Breast epithelium (tissue), 3 donors: ENCODE data around the gene ZMYND8.

Experiments
- CTCF ChIP-seq, 3 donors: fragments of 450-650 bp; IDR thresholded peaks; one replicate each; pipeline ENCODE4 v1.5.1; 2016 to 2017; ENCODE audit warnings: antibody characterized with exemption in 3 of 3, mild to moderate bottlenecking in 3 of 3, moderate library complexity in 3 of 3
- POLR2AphosphoS5 ChIP-seq, 3 donors: sonication (generic); formaldehyde crosslinking; IDR thresholded peaks; one replicate each; pipeline ENCODE4 v1.6.1; 2017; ENCODE audit warnings: antibody characterized with exemption in 3 of 3

DNA sequence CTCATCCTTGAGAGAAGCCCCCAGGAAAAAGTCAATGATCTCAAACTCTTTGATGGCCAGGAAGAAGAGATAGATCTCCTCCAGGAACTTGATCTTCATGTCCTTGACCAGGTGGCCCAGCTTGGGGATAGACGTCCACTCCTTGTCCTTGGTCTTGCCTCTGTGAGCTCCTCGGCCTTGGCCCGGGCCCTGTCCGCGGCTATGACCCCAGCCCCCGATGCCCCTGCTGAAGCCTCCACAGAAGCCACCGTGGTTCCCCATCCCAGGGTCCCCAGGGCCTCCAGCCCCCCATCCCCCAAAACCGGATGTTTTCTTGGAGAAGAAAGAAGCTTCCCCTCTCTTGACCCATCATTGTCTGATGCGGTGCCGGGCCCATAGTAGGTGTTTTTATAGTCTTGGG lies 195.1 kb downstream of the ZMYND8 start:
- no peak for TF ChIP-seq CTCF (IDR thresholded peaks at IDR 0.05)
- no peak for TF ChIP-seq POLR2AphosphoS5 (IDR thresholded peaks at IDR 0.05)
